Right ventricle myocardium superior (tissue), 1 donor: ENCODE data around the gene KDELR3. TPM values are rescaled to one million over a fixed set of nuclear protein-coding genes. Genes with fewer than 3 reads are reported as not detected.
A peak's percentile ranks its signal among the peaks of the same experiment; 100 is the strongest.

Source experiments
- ATAC-seq: fragments of 200-7000 bp; cut with Tn5 transposase; one replicate; pipeline ENCODE4 v1.9.1; 2020; ENCODE audit warnings: mild to moderate bottlenecking; ENCODE audit not compliant: poor library complexity
- DNase-seq: peaks from one replicate; pipeline ENCODE4 v3.0.0-alpha.2; 2020
- intact Hi-C: fragments of 100-400 bp; cut with DNase I; formaldehyde crosslinking; loops from one replicate; pipeline ENCODE4 v1.11.2; 2022
- long read RNA-seq: library from polyadenylated mRNA; unstranded; transcript quantifications from one replicate; pipeline ENCODE4 v2.0.0, GENCODE V29; 2021
- total RNA-seq: library from RNA; stranded (reverse); fragmentation: NEBNext Ultra II Directional; extraction: Animal tissue kit (Norgen Biotek cat#: 25700); gene quantifications from one replicate; pipeline ENCODE4 v1.2.1, GENCODE V29; 2021
- donor health status: DM: no; HTN: yes; CAD: no; lungs with severe emphysema.

Gene KDELR3
- total RNA-seq, result 3.1 TPM
- long read RNA-seq, transcript KDELR3-201 (5 exons, 1,728 nt), result major isoform, 12 of 14 reads
- long read RNA-seq, partial matches to known transcripts, result 1 of 14 reads
- long read RNA-seq, other reads (novel, unspliced or antisense), result 1 of 14 reads

DNA sequence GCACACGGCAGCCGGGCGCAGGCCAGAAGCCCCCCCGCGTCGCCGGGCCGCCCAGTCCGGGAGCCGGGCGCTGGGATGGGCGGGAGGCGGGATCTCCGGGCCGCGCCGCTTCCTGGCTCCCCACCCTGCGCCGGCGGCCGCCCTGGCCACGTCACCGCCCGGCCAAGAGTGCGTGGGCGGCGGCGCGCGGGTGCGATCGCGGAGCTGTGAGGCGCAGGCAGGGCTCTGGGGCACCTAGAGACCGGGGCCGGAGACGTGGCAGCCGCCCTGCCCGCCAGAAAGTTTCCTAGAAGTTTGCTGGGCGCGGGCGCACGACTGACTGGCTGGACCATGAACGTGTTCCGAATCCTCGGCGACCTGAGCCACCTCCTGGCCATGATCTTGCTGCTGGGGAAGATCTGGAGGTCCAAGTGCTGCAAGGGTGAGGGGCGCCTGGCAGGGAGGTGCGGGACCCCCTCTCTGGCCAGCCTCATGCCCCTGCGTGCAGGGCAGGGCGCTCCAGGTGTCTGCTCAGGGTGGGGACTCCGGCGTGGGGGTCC, at the start of gene KDELR3:
Gene KDELR3 (plus strand): TSS at position 193 of the 539 bp plus-strand sequence. CDS start 138 bp downstream, at position 331.
- DNase-seq (peak; percentile 82), ATAC-seq (peak; percentile 88)

DNA sequence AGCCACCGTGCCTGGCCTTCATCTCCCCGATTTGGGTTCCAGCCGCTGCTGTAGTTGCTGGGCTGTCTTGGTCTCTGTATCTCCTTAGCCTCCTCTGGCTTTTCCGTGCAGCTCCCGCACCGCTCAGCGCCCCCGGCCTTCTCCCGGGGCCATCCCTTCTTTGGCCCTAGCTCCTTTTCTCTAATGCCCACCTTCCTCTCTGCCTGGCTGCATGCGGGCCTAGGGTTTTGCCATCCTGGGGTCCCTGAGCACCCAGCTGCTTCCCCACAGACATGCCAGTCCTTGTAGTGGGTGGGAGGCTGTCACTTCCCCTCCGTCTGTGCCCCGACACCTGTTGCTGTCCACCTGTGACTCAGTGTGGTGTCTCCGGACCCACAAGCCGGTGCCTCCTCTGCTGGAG, 49.3 kb upstream of the KDELR3 start:
- ATAC-seq (no peak), DNase-seq (peak; percentile 20)
- intact Hi-C loops, result no loop called here

More for the DNA sequence above, at the start of gene KDELR3:
- intact Hi-C loops, result no loop called here

GRCh38 chr22:38419121-38419857, 48.6 kb upstream of the KDELR3 start:
- intact Hi-C loops, result no loop called here

DNA sequence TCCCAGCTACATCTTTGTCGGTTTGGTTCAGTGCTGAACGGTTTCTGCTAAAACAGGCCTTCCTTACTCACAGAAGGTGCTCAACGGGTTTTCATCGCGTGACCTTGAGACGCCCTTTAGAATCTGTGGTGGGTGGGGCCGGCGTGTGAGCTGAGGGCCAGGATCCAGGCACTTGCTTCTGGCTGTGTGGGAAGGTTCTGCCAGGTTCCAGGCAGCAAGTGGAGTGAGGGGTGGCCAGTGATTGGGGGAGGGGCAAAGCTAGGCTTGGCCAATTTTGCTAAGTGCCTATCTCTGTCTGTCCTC, 48.1 kb upstream of the KDELR3 start:
- ATAC-seq (peak; percentile 5), DNase-seq (peak; percentile 24)
- intact Hi-C loops, result no loop called here

More at GRCh38 chr22:38419121-38419857, 48.6 kb upstream of the KDELR3 start:
- DNase-seq (peak; percentile 8), ATAC-seq (no peak)

DNA sequence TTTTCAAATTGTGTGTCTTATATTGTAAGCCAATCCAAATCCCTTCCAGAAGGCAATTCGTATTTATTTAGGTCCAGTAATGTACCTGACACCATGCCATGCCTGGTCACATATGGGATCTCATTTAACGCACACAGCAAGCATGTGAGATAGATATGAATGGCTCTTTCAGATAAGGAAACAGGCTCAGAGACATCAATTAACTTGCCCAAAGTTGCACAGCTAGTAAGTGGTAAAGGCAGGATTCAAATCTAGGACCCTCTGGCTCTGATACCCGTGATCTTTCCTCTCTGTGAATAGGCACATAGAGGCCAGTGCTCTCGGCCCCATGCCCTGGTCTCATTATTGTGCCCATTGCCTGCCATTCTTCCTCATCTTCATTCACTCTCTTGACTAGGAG, 47.2 kb upstream of the KDELR3 start:
- no peak for DNase-seq
- no peak for ATAC-seq
- intact Hi-C loops, result no loop called here

DNA sequence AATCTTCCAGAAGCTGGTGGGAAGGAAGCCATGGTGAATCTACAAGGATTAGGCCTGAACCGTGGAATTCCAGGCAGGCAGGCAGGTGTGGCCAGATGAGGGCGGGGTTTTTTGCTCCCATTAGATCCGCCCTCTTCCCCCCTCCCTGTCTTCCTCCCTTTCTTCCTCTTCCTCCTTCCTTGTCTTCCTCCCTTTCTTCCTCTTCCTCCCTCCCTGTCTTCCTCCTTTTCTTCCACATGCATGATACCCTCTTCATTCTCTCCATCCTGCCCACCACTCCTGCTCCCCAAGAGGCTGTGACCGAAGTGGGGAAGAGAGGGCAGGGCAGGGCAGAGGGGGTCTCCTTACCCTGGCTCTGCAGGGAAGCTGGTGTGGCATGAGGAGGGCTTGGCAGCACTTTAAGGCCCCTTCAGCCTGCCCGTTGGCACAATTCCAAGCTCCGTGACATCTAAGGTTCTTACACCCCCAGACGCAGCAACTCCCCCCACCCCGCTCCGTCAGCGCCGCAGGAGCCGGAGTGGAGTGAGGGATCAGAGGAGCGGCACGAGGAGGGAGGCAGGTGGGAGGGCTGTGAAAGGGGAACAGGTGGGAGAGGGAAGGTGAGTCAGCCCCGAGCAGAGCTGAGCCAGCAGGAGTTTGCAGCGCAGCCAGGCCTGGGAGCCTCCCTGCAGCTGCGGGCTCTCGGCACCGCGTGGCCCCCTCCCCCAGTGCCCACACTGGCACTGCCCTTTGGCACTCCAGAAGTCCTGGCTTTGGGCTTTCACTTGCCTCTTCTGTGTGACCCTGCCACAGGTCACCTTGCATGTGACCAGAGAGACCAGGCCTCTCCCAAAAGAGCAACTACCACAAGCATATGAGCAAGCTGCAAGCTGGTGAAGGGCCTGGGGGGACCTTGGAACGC, 45.0 kb upstream of the KDELR3 start:
- intact Hi-C loops, result no loop called here
- no peak for ATAC-seq

GRCh38 chr22:38423512-38424503, 44.1 kb upstream of the KDELR3 start:
- DNase-seq (no peak), ATAC-seq (no peak)
- intact Hi-C loops, result no loop called here

More for the DNA sequence above, 45.0 kb upstream of the KDELR3 start:
- no peak for DNase-seq

DNA sequence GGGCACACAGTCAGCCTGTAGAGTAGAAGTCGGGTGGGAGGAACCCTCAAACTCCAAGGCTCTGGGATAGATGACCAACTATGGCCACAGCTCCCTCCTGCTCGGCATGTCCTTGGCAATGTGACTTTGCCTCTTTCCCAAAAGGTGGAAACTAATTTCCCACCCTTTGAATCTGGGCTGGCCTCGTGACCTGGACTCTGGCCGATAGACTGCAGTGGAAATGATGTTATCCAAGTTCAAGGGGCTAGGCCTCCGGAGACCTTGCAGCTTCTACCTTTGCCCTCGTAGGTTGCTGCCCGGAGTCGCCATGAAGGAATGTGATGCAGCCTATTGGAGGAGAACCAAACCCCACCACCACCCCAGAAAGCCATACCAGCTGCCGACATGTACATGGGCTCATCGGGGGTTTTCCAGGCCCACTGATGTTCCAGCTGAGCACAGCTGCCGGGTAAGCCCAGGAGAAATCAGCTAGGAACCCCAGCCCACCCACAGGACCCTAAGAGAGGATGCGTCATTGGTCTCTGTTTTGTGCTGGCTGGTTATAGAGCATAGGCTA, 43.3 kb upstream of the KDELR3 start:
- ATAC-seq (no peak), DNase-seq (no peak)
- intact Hi-C loops, result no loop called here

GRCh38 chr22:38426628-38427027, 41.3 kb upstream of the KDELR3 start:
- DNase-seq, result no peak
- intact Hi-C loops, result no loop called here
- no peak for ATAC-seq

- intact Hi-C loops, result no loop called here
- ATAC-seq (no peak), DNase-seq (no peak)
Measured at GRCh38 chr22:38427465-38427864, 40.4 kb upstream of the KDELR3 start.

DNA sequence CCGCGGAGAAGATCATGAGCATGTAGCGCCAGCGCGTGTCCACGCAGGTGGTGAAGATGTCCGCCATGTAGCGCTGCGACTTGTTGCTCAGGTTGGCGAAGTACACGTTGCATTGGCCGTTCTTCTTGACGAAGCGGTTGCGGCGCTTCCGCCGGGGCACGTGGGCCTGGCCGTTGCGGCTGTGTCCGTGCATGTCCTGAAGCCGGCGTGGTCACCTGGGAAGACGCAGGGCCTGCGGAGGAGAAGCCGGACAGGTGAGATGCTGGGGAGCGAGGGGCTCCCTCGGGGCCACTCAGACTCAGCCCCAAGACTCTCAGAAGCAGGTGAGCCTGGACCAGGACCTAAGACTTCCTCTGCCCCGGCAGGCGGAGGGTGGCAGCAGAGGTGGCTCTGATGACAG, 40.0 kb upstream of the KDELR3 start:
- intact Hi-C loops, result no loop called here
- DNase-seq, result no peak

GRCh38 chr22:38428714-38429113, 39.2 kb upstream of the KDELR3 start:
- intact Hi-C loops, result no loop called here
- ATAC-seq (no peak), DNase-seq (no peak)

More for the DNA sequence above, 40.0 kb upstream of the KDELR3 start:
- ATAC-seq, result no peak

GRCh38 chr22:38429499-38430068, 38.3 kb upstream of the KDELR3 start:
- intact Hi-C loops, result no loop called here
- no peak for ATAC-seq
- no peak for DNase-seq

DNA sequence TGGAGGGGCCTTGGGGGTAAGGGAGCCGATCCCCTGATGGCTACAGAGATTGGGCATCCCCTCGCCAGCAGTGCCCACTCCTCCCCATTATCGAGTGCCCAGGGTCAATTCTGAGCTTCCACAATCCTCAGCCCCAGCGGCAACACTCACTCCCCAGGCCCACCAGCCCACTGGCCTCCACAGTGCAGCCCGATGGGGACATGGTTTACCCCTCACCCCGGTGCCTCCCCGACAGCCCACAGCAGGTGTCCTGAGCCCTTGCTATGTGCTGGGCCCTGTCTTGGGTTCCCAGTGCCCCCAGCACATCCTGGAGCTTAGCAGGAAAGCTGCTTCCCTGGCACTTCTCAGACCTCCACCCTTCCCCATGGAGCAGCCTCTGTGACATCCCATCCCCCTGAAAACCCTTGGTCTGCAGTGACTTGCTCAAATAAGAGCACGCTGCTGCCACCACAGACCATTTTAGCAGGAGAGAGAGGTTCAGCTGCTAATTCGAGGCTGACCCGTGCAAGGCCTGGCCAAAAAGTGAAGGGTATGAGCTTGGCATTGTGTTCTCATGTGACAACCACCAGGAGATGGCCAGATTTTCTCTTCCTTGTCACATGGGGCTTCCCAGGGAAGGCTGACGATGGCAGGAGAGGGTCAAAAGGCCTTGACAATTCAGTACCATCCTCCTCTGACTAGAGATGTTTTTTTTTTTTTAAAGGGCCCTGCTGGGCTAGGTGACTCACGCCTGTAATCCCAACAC, 36.5 kb upstream of the KDELR3 start:
- intact Hi-C loops, result no loop called here
- DNase-seq, result no peak
- peak; percentile 62 for ATAC-seq

DNA sequence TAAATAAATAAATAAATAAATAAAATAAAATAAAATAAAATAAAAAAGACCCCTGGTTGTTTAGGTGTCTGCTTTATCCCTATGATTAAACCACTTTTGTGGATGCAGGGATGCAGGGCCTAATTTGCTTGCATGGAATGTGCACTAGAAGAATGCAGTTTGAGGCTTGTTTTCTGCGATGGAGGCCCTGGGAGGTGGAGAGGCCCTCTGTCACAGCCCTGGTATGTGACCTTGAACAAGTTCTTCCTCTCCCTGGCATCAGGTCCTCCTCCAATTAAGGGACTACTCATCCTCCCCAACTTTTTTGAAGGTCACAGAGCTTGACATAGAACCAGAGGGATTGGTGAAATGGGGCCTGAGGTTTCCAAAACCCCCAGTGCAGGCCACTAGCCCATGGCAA, 35.6 kb upstream of the KDELR3 start:
- intact Hi-C loops, result no loop called here
- DNase-seq (no peak), ATAC-seq (no peak)

DNA sequence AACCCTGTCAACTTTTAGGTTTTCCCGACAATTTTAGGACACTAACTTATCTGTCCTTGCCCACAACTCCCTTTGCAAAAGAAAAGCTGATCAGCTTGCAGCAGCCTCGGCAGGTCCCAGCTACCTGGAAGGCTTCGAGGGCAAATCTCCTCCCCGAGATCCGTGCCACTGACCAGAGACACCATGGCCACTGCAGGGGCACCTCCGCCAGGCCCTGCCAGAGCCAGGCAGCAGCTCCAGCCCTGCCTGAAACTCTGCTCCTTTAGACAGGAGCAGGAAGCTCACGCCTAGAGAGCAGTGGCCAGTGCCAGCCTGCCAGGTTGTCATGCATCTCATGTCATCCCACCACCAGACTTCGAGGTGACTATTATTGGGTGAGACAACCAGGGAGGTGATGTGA, 34.0 kb upstream of the KDELR3 start:
- DNase-seq (no peak), ATAC-seq (no peak)
- intact Hi-C loops, result no loop called here

DNA sequence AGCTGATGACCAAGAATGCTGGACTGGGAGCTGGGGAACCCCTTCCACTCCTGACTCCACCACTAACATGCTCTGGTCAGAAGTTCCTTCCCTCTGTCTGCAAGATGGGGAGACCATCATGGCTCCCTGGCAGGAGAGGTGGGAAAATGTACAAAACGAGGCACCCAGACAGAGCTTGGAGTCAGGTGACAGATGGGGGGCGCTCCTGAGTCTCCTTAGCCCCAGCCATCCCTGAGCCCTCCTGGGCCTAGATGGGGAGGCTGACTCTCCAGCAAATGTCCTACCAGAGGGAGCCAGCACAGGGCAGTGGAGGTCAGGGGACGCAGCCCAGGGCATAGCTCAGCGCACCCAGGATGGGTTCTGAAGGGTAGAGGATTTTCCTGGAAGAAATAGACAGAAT, 32.9 kb upstream of the KDELR3 start:
- no peak for ATAC-seq
- no peak for DNase-seq
- intact Hi-C loops, result no loop called here
